ENCODE measurements around the gene SKAP1. TPM values are rescaled to one million over a fixed set of nuclear protein-coding genes. Genes with fewer than 3 reads are reported as not detected.

Gene SKAP1
- total and polyA plus RNA-seq, 12 donors, result 3.2 to 117 (median 10.7) TPM

- Histone ChIP-seq H3K27me3 (no peaks in the 10 kb centered on the region), H3K36me3 (replicated peaks in 1 of 2) (no peaks in the 10 kb centered on the region), H3K27ac (no peak overlapping the region), H3K9me3 (replicated peaks in 1 of 3) (no peaks in the 10 kb centered on the region), H3K4me3 (no peak overlapping the region), H3K4me1 (replicated peaks in 1 of 2) (peaks cover 2 to 27% of the 10 kb centered on the region in 2 donors)
- intact Hi-C loops (cut with DNase I), result no loop called here
- WGBS, 4 donors, result 93 to 100% (median 97%) methylated on average over 1 of the region's 1 CpG
- DNase-seq, result no peak
- TF ChIP-seq CTCF (IDR thresholded peaks at IDR 0.05), result no peak
- no peak for TF ChIP-seq POLR2A (IDR thresholded peaks at IDR 0.05)
Measured at GRCh38 chr17:48237456-48237855, 192.6 kb downstream of the SKAP1 start.

- Histone ChIP-seq H3K4me1 (replicated peaks in 1 of 2) (peaks cover 2 to 20% of the 10 kb centered on the region in 2 donors), H3K36me3 (replicated peaks in 1 of 2) (no peaks in the 10 kb centered on the region), H3K27ac (no peak overlapping the region), H3K4me3 (no peak overlapping the region), H3K27me3 (no peaks in the 10 kb centered on the region), H3K9me3 (replicated peaks in 1 of 3) (no peaks in the 10 kb centered on the region)
- intact Hi-C loops (cut with DNase I), result no loop called here
- TF ChIP-seq CTCF (IDR thresholded peaks at IDR 0.05) (no peak), POLR2A (IDR thresholded peaks at IDR 0.05) (no peak)
- peak in 4 of 7 donors; percentile 17 to 59 (median 32) for DNase-seq
Measured at GRCh38 chr17:48236681-48237134, 193.3 kb downstream of the SKAP1 start.

- 89 to 92% (median 89%) methylated on average over 2 of the region's 2 CpGs for WGBS, 4 donors
- no peaks in the 10 kb centered on the region for H3K36me3 ChIP-seq (replicated peaks in 1 of 2)
- H3K9me3 ChIP-seq (replicated peaks in 1 of 3), result no peaks in the 10 kb centered on the region
- no peak for DNase-seq
- H3K27ac ChIP-seq, result no peak overlapping the region
- H3K4me3 ChIP-seq, result no peak overlapping the region
- no peaks in the 10 kb centered on the region for H3K27me3 ChIP-seq
- intact Hi-C loops (cut with DNase I), result no loop called here
- H3K4me1 ChIP-seq (replicated peaks in 1 of 2), result peaks cover 0 to 10% of the 10 kb centered on the region in 2 donors
- TF ChIP-seq CTCF (IDR thresholded peaks at IDR 0.05), result no peak
- TF ChIP-seq POLR2A (IDR thresholded peaks at IDR 0.05), result no peak
Measured at GRCh38 chr17:48234922-48235321, 195.1 kb downstream of the SKAP1 start.

- no peaks in the 10 kb centered on the region for H3K36me3 ChIP-seq (replicated peaks in 1 of 2)
- no peaks in the 10 kb centered on the region for H3K27me3 ChIP-seq
- intact Hi-C loops (cut with DNase I), result no loop called here
- 91 to 93% (median 92%) methylated on average over 8 of the region's 8 CpGs for WGBS, 4 donors
- no peak overlapping the region for H3K27ac ChIP-seq
- H3K9me3 ChIP-seq (replicated peaks in 1 of 3), result no peaks in the 10 kb centered on the region
- no peak overlapping the region for H3K4me3 ChIP-seq
- H3K4me1 ChIP-seq (replicated peaks in 1 of 2), result peaks cover 0 to 13% of the 10 kb centered on the region in 2 donors
- TF ChIP-seq POLR2A (IDR thresholded peaks at IDR 0.05), result no peak
- no peak for TF ChIP-seq CTCF (IDR thresholded peaks at IDR 0.05)
- no peak for DNase-seq
Measured at GRCh38 chr17:48231995-48232959, 197.7 kb downstream of the SKAP1 start.
